VCaP (cell line): ENCODE data around the gene SORL1.
A peak's percentile ranks its signal among the peaks of the same experiment; 100 is the strongest.

Experiments used
- H3K27ac ChIP-seq: fragments of 450-650 bp; 2 replicates; pipeline ENCODE4 v1.5.1; 2017
- TF ChIP-seq, protein P1 (sequence below): fragments of 450-650 bp; conservative IDR thresholded peaks from 2 replicates; pipeline ENCODE4 v1.5.1; 2017; ENCODE audit warnings: mild to moderate bottlenecking, moderate library complexity

Gene SORL1

GRCh38 chr11:121655537-121656327 is 203.6 kb downstream of the SORL1 start:
- TF ChIP-seq, protein P1, sequence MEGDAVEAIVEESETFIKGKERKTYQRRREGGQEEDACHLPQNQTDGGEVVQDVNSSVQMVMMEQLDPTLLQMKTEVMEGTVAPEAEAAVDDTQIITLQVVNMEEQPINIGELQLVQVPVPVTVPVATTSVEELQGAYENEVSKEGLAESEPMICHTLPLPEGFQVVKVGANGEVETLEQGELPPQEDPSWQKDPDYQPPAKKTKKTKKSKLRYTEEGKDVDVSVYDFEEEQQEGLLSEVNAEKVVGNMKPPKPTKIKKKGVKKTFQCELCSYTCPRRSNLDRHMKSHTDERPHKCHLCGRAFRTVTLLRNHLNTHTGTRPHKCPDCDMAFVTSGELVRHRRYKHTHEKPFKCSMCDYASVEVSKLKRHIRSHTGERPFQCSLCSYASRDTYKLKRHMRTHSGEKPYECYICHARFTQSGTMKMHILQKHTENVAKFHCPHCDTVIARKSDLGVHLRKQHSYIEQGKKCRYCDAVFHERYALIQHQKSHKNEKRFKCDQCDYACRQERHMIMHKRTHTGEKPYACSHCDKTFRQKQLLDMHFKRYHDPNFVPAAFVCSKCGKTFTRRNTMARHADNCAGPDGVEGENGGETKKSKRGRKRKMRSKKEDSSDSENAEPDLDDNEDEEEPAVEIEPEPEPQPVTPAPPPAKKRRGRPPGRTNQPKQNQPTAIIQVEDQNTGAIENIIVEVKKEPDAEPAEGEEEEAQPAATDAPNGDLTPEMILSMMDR, result peak; percentile 97
- H3K27ac ChIP-seq, result peak overlapping the region; percentile 65

DNA sequence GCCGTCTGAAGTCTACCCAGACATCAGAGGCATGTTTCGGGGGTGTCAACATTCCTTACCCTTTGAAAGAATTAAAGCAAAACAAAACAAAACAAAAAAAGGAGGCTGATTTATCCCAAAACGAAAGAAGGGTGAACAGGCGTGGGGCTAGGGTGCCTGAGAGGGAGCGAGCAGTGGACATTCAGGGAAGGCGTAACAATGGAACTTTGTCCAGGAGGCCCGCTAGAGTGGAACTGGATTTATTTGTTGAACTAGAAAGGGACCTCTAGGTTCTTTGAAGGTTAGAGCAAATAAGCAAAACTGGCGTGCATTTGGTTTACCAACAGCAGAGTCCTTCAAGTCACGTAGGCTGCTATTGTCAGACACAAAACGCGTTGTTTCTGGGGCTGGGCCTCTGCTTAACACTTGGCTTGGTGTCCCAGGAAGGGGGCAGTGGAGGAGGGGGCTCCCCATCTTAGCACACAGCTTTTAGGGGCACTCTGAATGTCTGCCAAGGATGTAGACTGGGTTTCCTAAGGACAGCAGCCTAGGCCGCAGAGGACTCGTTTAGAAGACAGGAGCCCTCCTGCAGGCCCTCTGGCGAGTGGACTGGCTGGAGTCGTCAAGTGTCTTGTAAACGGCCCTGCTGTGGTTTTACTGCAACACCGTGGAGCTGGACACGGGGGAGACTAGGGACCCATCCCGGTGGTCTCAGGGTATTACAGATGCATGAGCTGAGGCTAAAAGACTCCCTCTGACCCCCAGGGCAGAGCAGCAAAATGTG is 204.4 kb downstream of the SORL1 start:
- TF ChIP-seq, protein P1, result peak; percentile 30
- H3K27ac ChIP-seq, result peak overlapping the region; percentile 65

DNA sequence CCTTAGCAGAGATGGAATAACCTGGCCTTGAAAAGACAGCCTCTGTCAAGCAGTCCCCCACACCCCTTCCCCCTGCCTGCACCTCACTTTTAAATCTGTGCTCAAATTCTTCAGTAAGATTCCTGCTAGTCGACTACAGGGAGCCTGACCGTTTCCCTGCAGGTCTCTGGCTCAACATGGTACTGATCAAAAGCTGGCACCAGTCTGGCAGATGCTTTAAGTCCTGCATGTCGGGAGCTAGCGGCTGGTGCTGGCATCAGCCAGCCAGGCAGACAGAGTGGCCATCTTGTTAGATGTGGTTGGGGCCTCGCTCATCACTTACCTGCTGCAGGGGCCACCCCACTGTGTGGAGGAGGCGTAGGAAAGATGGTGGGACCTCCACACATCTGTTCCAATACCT is 205.0 kb downstream of the SORL1 start:
- TF ChIP-seq, protein P1, result no peak
- H3K27ac ChIP-seq, result no peak overlapping the region

GRCh38 chr11:121659811-121660210 is 207.7 kb downstream of the SORL1 start:
- TF ChIP-seq, protein P1, result no peak
- H3K27ac ChIP-seq, result no peak overlapping the region

- TF ChIP-seq, protein P1, result no peak
- no peak overlapping the region for H3K27ac ChIP-seq
These were observed 209.9 kb downstream of the SORL1 start for GRCh38 chr11:121661880-121662486.

- TF ChIP-seq, protein P1, result no peak
- H3K27ac ChIP-seq, result no peak overlapping the region
These were observed 212.0 kb downstream of the SORL1 start for GRCh38 chr11:121664144-121664543.

DNA sequence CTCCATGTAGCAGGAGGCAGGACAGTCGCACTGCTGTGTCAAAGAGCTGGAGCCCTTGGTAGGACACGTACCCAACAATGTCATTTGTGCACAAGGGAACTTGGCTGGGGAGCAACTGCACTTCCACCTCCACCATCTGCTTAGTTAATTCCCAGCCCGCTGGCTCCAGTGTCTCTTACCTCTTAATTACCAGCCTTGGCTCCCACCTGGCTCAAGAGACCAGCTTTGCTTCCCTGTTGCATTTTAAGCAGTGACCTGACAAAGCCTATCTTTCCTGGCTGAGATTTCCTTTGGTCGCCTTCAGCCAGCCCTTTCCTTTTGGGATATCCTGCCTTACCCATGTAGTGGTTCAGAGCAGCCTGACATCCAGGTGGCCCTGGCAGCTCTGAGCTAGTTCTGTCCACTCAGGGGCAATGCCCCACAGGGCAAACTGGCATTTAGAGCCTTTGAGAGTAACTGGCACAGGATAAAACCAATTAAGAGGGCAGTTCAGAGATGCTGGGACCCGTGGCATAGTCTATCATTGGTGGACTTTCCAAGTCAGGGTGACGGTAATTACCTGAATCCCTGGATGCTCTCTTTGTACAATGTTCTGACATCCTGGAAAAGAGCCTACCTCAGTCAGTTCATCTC is 213.2 kb downstream of the SORL1 start:
- TF ChIP-seq, protein P1, result no peak
- H3K27ac ChIP-seq, result no peak overlapping the region
